Cardiac muscle cell (in vitro differentiated cells and primary cell): ENCODE data around the gene HMBS. TPM values are rescaled to one million over a fixed set of nuclear protein-coding genes. Genes with fewer than 3 reads are reported as not detected.

Experiments used
- DNase-seq, 2 donors: peaks; one replicate each; pipeline versions ENCODE4 v3.0.0 to v3.0.0-alpha.2; 2010 to 2017; ENCODE audit warnings: low read depth in 1 of 2, low spot score in 1 of 2
- H3K27ac ChIP-seq: fragments of 200-600 bp; sonication (generic); 2 replicates; pipeline ENCODE4 v1.5.1; 2016
- H3K27me3 ChIP-seq: fragments of 200-600 bp; sonication (generic); 2 replicates; pipeline ENCODE4 v1.6.0; 2016; ENCODE audit warnings: control low read depth
- H3K36me3 ChIP-seq: fragments of 200-600 bp; sonication (generic); 2 replicates; pipeline ENCODE4 v1.5.1; 2016; ENCODE audit warnings: control low read depth
- H3K4me1 ChIP-seq: fragments of 200-600 bp; sonication (generic); 2 replicates; pipeline ENCODE4 v1.8.1; 2017; ENCODE audit warnings: low read depth, mild to moderate bottlenecking, mixed run types
- H3K4me3 ChIP-seq: fragments of 200-600 bp; sonication (generic); 2 replicates; pipeline ENCODE4 v1.5.1; 2016; ENCODE audit warnings: mild to moderate bottlenecking
- H3K9me3 ChIP-seq: fragments of 200-600 bp; sonication (generic); 2 replicates; pipeline ENCODE4 v1.5.1; 2017; ENCODE audit warnings: low read depth, mild to moderate bottlenecking, control low read depth
- CTCF ChIP-seq: IDR thresholded peaks from 2 replicates; pipeline ENCODE4 v1.5.1; 2012; ENCODE audit warnings: low read depth, mild to moderate bottlenecking, low read length
- polyA plus RNA-seq: library from polyadenylated mRNA; unstranded; fragments of >200 nt; fragmentation: Nextera tagmentation; extraction: Ambion mirVana; gene quantifications from 2 replicates; pipeline ENCODE4 v1.2.1, GENCODE V29; 2016
- total RNA-seq: library from RNA; depleted of rRNA; stranded (reverse); fragments of >200 nt; gene quantifications from 2 replicates; pipeline ENCODE4 v1.2.3, GENCODE V29; 2016

HMBS gene
- total and polyA plus RNA-seq, 2 experiments from 2014 or later = 9.6 to 92.9 TPM

GRCh38 chr11:119116235-119116594 is 31.5 kb downstream of the HMBS start:
- DNase-seq = no peak
- TF ChIP-seq CTCF = no peak
- Histone ChIP-seq H3K27me3 (no peaks in the 10 kb centered on the region), H3K4me1 (peaks cover 7% of the 10 kb centered on the region), H3K9me3 (no peaks in the 10 kb centered on the region), H3K27ac (no peak overlapping the region), H3K4me3 (no peak overlapping the region), H3K36me3 (peaks cover 3% of the 10 kb centered on the region)

- H3K9me3 ChIP-seq = no peaks in the 10 kb centered on the region
- H3K27me3 ChIP-seq = no peaks in the 10 kb centered on the region
- no peak overlapping the region for H3K27ac ChIP-seq
- no peak overlapping the region for H3K4me3 ChIP-seq
- no peak for TF ChIP-seq CTCF
- no peak for DNase-seq
- peaks cover 3% of the 10 kb centered on the region for H3K36me3 ChIP-seq
- H3K4me1 ChIP-seq = peaks cover 7% of the 10 kb centered on the region
Observed at GRCh38 chr11:119116601-119117000, 31.9 kb downstream of the HMBS start.

- no peak overlapping the region for H3K27ac ChIP-seq
- H3K9me3 ChIP-seq = no peaks in the 10 kb centered on the region
- peaks cover 3% of the 10 kb centered on the region for H3K36me3 ChIP-seq
- H3K27me3 ChIP-seq = no peaks in the 10 kb centered on the region
- H3K4me3 ChIP-seq = no peak overlapping the region
- no peak for DNase-seq
- H3K4me1 ChIP-seq = peaks cover 7% of the 10 kb centered on the region
- TF ChIP-seq CTCF = no peak
Observed at GRCh38 chr11:119117004-119117706, 32.5 kb downstream of the HMBS start.

- TF ChIP-seq CTCF = no peak
- no peak for DNase-seq
- no peak overlapping the region for H3K4me3 ChIP-seq
- H3K27ac ChIP-seq = no peak overlapping the region
- peaks cover 10% of the 10 kb centered on the region for H3K4me1 ChIP-seq
- no peaks in the 10 kb centered on the region for H3K27me3 ChIP-seq
- peaks cover 3% of the 10 kb centered on the region for H3K36me3 ChIP-seq
- H3K9me3 ChIP-seq = no peaks in the 10 kb centered on the region
Observed at GRCh38 chr11:119118227-119118626, 33.5 kb downstream of the HMBS start.

GRCh38 chr11:119118946-119119345 is 34.3 kb downstream of the HMBS start:
- peaks cover 10% of the 10 kb centered on the region for H3K4me1 ChIP-seq
- H3K27ac ChIP-seq = no peak overlapping the region
- H3K36me3 ChIP-seq = peaks cover 5% of the 10 kb centered on the region
- H3K4me3 ChIP-seq = no peak overlapping the region
- H3K27me3 ChIP-seq = no peaks in the 10 kb centered on the region
- no peaks in the 10 kb centered on the region for H3K9me3 ChIP-seq
- no peak for DNase-seq
- TF ChIP-seq CTCF = no peak

- Histone ChIP-seq H3K27ac (peak overlapping the region; percentile 29), H3K4me3 (peak overlapping the region; percentile 23), H3K27me3 (no peaks in the 10 kb centered on the region), H3K36me3 (peaks cover 2% of the 10 kb centered on the region), H3K4me1 (peaks cover 10% of the 10 kb centered on the region), H3K9me3 (no peaks in the 10 kb centered on the region)
- DNase-seq = peak; percentile 13 to 54
- TF ChIP-seq CTCF = no peak
Observed at GRCh38 chr11:119120639-119121007, 35.9 kb downstream of the HMBS start.
